EL (cell line): ENCODE data around the gene PRR5.
A peak's percentile ranks its signal among the peaks of the same experiment; 100 is the strongest.

ENCODE experiments used
- DNase-seq: peaks from one replicate; pipeline ENCODE4 v3.0.0-alpha.2; 2016

Gene PRR5

GRCh38 chr22:44693756-44694155 is 8.2 kb upstream of the PRR5 start:
- no peak for DNase-seq

GRCh38 chr22:44697423-44698141 is 4.4 kb upstream of the PRR5 start:
- DNase-seq = peak; percentile 76

GRCh38 chr22:44698531-44699421 is 3.2 kb upstream of the PRR5 start:
- DNase-seq = peak; percentile 98

GRCh38 chr22:44700456-44700855 is 1.5 kb upstream of the PRR5 start:
- DNase-seq = no peak

- DNase-seq = no peak
Measured at GRCh38 chr22:44701187-44701790, 715 bp upstream of the PRR5 start.

GRCh38 chr22:44702479-44703198 is 635 bp downstream of the PRR5 start:
- peak; percentile 57 for DNase-seq

GRCh38 chr22:44703255-44703870 is 1.4 kb downstream of the PRR5 start:
- DNase-seq = no peak

GRCh38 chr22:44704159-44705021 is 2.4 kb downstream of the PRR5 start:
- DNase-seq = no peak

- no peak for DNase-seq
Measured at GRCh38 chr22:44705022-44705297, 3.0 kb downstream of the PRR5 start.

GRCh38 chr22:44706488-44706887 is 4.5 kb downstream of the PRR5 start:
- DNase-seq = no peak

- no peak for DNase-seq
Measured at GRCh38 chr22:44707178-44707577, 5.2 kb downstream of the PRR5 start.

GRCh38 chr22:44707752-44708151 is 5.7 kb downstream of the PRR5 start:
- DNase-seq = peak; percentile 62

GRCh38 chr22:44709881-44710392 is 7.9 kb downstream of the PRR5 start:
- DNase-seq = no peak

GRCh38 chr22:44710474-44711240 is 8.7 kb downstream of the PRR5 start:
- no peak for DNase-seq

GRCh38 chr22:44711241-44711560 is 9.2 kb downstream of the PRR5 start:
- no peak for DNase-seq

GRCh38 chr22:44711690-44712555 is 9.9 kb downstream of the PRR5 start:
- DNase-seq = no peak

- DNase-seq = no peak
Measured at GRCh38 chr22:44712962-44713361, 11.0 kb downstream of the PRR5 start.

GRCh38 chr22:44714703-44715350 is 12.8 kb downstream of the PRR5 start:
- no peak for DNase-seq

GRCh38 chr22:44718418-44718817 is 16.4 kb downstream of the PRR5 start:
- DNase-seq = no peak
